ENCODE data around the gene SHC3. TPM values are rescaled to one million over a fixed set of nuclear protein-coding genes. Genes with fewer than 3 reads are reported as not detected.
A peak's percentile ranks its signal among the peaks of the same experiment; 100 is the strongest.

Gene SHC3
- total RNA-seq, 1 donor: 0.36 TPM

DNA sequence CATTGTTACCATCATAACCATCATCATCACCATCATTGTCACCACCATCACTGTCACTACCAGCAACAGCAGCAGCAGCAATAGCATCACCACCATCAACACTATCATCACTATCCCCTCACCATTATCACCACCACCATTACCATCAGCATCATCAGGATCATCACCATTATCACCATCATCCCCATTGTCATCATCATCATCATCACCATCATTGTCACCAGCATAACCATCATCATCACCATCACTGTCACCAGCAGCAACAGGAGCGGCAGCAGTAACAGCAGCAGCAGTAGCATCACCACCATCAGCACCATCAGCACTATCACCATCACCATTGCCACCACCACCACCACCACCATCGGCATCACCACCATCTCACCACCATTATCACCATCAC, 139.0 kb downstream of the SHC3 start:
- Histone ChIP-seq H3K36me3 (ENCODE audit: insufficient read depth, low read length) (no peaks in the 10 kb centered on the region), H3K27me3 (ENCODE audit: insufficient read depth, low read length) (no peaks in the 10 kb centered on the region), H3K27ac (ENCODE audit: low read depth, low read length) (no peak overlapping the region), H3K4me3 (ENCODE audit: insufficient read depth, low read length) (no peak overlapping the region), H3K4me1 (ENCODE audit: insufficient read depth, low read length) (peaks cover 16% of the 10 kb centered on the region), H2AFZ (ENCODE audit: low read length) (no peak overlapping the region), H3K9me3 (ENCODE audit: low read depth, low read length) (no peaks in the 10 kb centered on the region), H4K20me1 (ENCODE audit: insufficient read depth, low read length) (no peaks in the 10 kb centered on the region), H3K79me2 (ENCODE audit: insufficient read depth, low read length) (no peaks in the 10 kb centered on the region), H3K4me2 (ENCODE audit: insufficient read depth, low read length) (no peak overlapping the region)
- TF ChIP-seq, protein P1, sequence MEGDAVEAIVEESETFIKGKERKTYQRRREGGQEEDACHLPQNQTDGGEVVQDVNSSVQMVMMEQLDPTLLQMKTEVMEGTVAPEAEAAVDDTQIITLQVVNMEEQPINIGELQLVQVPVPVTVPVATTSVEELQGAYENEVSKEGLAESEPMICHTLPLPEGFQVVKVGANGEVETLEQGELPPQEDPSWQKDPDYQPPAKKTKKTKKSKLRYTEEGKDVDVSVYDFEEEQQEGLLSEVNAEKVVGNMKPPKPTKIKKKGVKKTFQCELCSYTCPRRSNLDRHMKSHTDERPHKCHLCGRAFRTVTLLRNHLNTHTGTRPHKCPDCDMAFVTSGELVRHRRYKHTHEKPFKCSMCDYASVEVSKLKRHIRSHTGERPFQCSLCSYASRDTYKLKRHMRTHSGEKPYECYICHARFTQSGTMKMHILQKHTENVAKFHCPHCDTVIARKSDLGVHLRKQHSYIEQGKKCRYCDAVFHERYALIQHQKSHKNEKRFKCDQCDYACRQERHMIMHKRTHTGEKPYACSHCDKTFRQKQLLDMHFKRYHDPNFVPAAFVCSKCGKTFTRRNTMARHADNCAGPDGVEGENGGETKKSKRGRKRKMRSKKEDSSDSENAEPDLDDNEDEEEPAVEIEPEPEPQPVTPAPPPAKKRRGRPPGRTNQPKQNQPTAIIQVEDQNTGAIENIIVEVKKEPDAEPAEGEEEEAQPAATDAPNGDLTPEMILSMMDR (IDR thresholded peaks at IDR 0.05; ENCODE audit: extremely low read depth, low read depth, low read length): no peak
- no peak for DNase-seq (ENCODE audit: insufficient read length, low spot score, missing footprints)

DNA sequence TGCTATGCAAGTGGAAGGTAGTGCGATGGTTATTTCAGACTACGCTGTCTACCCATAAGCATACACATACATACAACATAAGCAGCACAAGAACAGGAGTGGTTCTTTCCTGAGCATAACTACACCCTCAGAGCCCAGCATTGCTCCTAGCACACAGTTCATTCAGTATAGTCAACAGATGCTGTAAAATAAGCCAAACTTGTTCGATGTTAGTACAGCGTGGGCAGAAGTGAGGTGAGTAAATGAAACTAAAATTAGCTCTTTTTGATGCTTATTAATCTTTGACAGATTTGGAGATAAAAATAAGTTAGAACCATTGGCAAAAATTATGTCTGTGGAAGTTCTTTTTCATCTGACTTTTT, 139.5 kb downstream of the SHC3 start:
- Histone ChIP-seq H3K4me2 (ENCODE audit: insufficient read depth, low read length) (peak overlapping the region; percentile 17), H3K79me2 (ENCODE audit: insufficient read depth, low read length) (no peaks in the 10 kb centered on the region), H3K9me3 (ENCODE audit: low read depth, low read length) (no peaks in the 10 kb centered on the region), H2AFZ (ENCODE audit: low read length) (peak overlapping the region; percentile 32), H3K4me3 (ENCODE audit: insufficient read depth, low read length) (no peak overlapping the region), H4K20me1 (ENCODE audit: insufficient read depth, low read length) (no peaks in the 10 kb centered on the region), H3K27me3 (ENCODE audit: insufficient read depth, low read length) (no peaks in the 10 kb centered on the region), H3K36me3 (ENCODE audit: insufficient read depth, low read length) (no peaks in the 10 kb centered on the region), H3K27ac (ENCODE audit: low read depth, low read length) (peak overlapping the region; percentile 61), H3K4me1 (ENCODE audit: insufficient read depth, low read length) (peaks cover 16% of the 10 kb centered on the region)
- no peak for DNase-seq (ENCODE audit: insufficient read length, low spot score, missing footprints)
- TF ChIP-seq, protein P1 (IDR thresholded peaks at IDR 0.05; ENCODE audit: extremely low read depth, low read depth, low read length): no peak

DNA sequence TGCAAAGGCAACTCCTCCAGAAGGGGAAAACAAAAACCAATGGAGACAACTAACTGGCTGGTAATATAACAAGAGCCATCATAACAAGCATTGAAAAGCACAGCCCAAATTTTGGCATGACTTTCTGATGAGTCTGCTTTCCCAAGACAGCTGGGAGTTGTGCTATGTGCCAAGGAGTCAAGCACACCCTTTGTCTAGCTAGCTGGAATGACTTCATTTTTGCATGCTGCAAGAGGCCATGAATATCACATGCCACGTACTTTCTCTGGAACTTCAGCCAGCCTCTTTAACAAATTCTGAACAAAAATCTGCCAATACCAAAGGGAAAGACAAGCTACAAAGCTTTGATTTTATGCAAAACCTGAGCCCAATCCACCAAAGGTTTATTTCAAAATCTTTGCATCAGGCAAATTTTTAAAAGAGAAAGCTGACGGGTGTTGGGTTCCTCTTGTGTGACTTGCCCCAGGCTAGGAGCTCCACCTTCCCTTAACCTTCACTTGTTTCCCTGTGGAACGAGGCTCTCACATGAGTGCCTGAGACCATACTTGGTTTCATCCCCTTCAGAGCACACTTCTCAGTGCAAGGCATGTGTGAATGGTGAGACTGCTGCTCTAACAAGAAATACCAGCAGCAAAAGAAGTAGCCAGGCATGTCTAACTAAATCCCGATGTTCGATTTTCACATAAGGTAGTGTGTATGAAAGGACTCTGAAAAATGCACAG, 140.1 kb downstream of the SHC3 start:
- peak; percentile 96 for DNase-seq (ENCODE audit: insufficient read length, low spot score, missing footprints)
- H3K27me3 ChIP-seq (ENCODE audit: insufficient read depth, low read length): no peaks in the 10 kb centered on the region
- TF ChIP-seq, protein P1 (IDR thresholded peaks at IDR 0.05; ENCODE audit: extremely low read depth, low read depth, low read length): no peak
- no peak overlapping the region for H3K4me3 ChIP-seq (ENCODE audit: insufficient read depth, low read length)
- H3K36me3 ChIP-seq (ENCODE audit: insufficient read depth, low read length): no peaks in the 10 kb centered on the region
- peak overlapping the region; percentile 17 for H3K4me2 ChIP-seq (ENCODE audit: insufficient read depth, low read length)
- H3K79me2 ChIP-seq (ENCODE audit: insufficient read depth, low read length): no peaks in the 10 kb centered on the region
- H3K9me3 ChIP-seq (ENCODE audit: low read depth, low read length): no peaks in the 10 kb centered on the region
- H4K20me1 ChIP-seq (ENCODE audit: insufficient read depth, low read length): no peaks in the 10 kb centered on the region
- H3K27ac ChIP-seq (ENCODE audit: low read depth, low read length): peak overlapping the region; percentile 61
- H3K4me1 ChIP-seq (ENCODE audit: insufficient read depth, low read length): peaks cover 16% of the 10 kb centered on the region
- H2AFZ ChIP-seq (ENCODE audit: low read length): peak overlapping the region; percentile 32

DNA sequence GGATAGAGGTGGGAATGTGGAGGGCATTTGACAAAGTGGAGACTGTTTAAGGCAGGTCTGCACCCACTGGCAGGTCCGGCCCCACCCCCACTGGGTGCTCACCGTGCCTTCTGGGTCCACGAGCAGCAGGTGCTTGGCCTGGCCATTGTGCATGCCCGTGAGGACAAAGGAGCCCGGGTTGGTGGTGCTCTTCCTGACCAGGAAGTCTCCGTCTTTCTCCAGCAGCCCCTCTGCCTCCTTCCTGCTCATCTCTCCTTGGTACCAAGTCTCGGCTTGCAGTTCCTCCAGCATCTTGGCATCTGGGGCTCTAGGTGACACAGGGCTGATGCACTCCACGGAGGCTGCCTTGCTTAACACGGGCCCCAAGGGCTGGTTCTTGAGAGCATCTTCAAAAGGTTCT, 140.7 kb downstream of the SHC3 start:
- TF ChIP-seq, protein P1 (IDR thresholded peaks at IDR 0.05; ENCODE audit: extremely low read depth, low read depth, low read length): no peak
- no peaks in the 10 kb centered on the region for H3K27me3 ChIP-seq (ENCODE audit: insufficient read depth, low read length)
- no peak for DNase-seq (ENCODE audit: insufficient read length, low spot score, missing footprints)
- no peaks in the 10 kb centered on the region for H3K79me2 ChIP-seq (ENCODE audit: insufficient read depth, low read length)
- H3K4me3 ChIP-seq (ENCODE audit: insufficient read depth, low read length): peak overlapping the region; percentile 15
- H3K4me2 ChIP-seq (ENCODE audit: insufficient read depth, low read length): peak overlapping the region; percentile 17
- H4K20me1 ChIP-seq (ENCODE audit: insufficient read depth, low read length): no peaks in the 10 kb centered on the region
- H3K27ac ChIP-seq (ENCODE audit: low read depth, low read length): no peak overlapping the region
- no peaks in the 10 kb centered on the region for H3K36me3 ChIP-seq (ENCODE audit: insufficient read depth, low read length)
- no peak overlapping the region for H2AFZ ChIP-seq (ENCODE audit: low read length)
- H3K4me1 ChIP-seq (ENCODE audit: insufficient read depth, low read length): peaks cover 16% of the 10 kb centered on the region
- no peaks in the 10 kb centered on the region for H3K9me3 ChIP-seq (ENCODE audit: low read depth, low read length)

Data from osteoblast (primary cell).